HCT116 (cell line): ENCODE data around the gene ALDH8A1. TPM values are rescaled to one million over a fixed set of nuclear protein-coding genes. Genes with fewer than 3 reads are reported as not detected.

Experiments
- ATAC-seq: fragments of 200-7000 bp; cut with Tn5 transposase; 2 replicates; pipeline ENCODE4 v1.9.1; 2020; ENCODE audit warnings: mild to moderate bottlenecking, moderate library complexity
- BruUV-seq: library from RNA; stranded (reverse); fragments of 400-500 nt; replicated peaks from 2 replicates; lab custom pipeline; 2021; lab: Mats Ljungman, UMichigan
- CTCF ChIA-PET: fragments of 300-600 bp; sonication (Branson Sonifier 250); formaldehyde crosslinking; loops from one replicate; lab custom pipeline; 2021; ENCODE audit warnings: antibody characterized with exemption; lab: Charles Lee
- POLR2A ChIA-PET: fragments of 300-600, 350-600 bp; sonication (Branson Sonifier 250); formaldehyde crosslinking; loops from one replicate; lab custom pipeline; 2021; ENCODE audit warnings: antibody characterized with exemption; lab: Charles Lee
- RAD21 ChIA-PET, 2 experiments: fragments of 300-600 bp; sonication (Branson Sonifier 250); formaldehyde crosslinking; loops; one replicate each; lab custom pipeline; 2023; ENCODE audit warnings: low total read pairs in 2 of 2; ENCODE audit not compliant: uncharacterized antibody in 2 of 2, unreplicated experiment in 2 of 2, low non-redundant PET in 1 of 2; lab: Charles Lee
- DNase-seq: peaks from one replicate; pipeline ENCODE4 v3.0.0-alpha.2; 2010; ENCODE audit warnings: low read depth, low spot score
- H2AFZ ChIP-seq: fragments of 200-600 bp; shearing (Covaris generic), sonication (generic); 2 replicates; pipeline ENCODE4 v1.6.1; 2017; ENCODE audit warnings: low read depth, mixed run types, mixed read lengths, antibody characterized with exemption, low read length; ENCODE audit not compliant: poor library complexity, severe bottlenecking
- H3K27ac ChIP-seq: 2 replicates; pipeline ENCODE4 v1.5.1; 2012; ENCODE audit warnings: low read depth, low read length
- H3K27me3 ChIP-seq: fragments of 200-600 bp; sonication (generic); 2 replicates; pipeline ENCODE4 v1.6.1; 2016; ENCODE audit warnings: mixed run types, low read length, mixed read lengths; ENCODE audit not compliant: insufficient read depth
- H3K36me3 ChIP-seq, 2 experiments: fragments of 200-500 bp in 1 of 2; fragments of 200-600 bp in 1 of 2; sonication (Bioruptor generic) in 1 of 2; sonication (generic) in 1 of 2; 2 replicates each; pipeline versions ENCODE4 v1.5.1 to v1.6.1; 2014 to 2016; ENCODE audit warnings: low read length in 2 of 2, inconsistent platforms in 1 of 2, mixed read lengths in 1 of 2, mixed run types in 1 of 2; ENCODE audit not compliant: insufficient read depth in 2 of 2, control insufficient read depth in 1 of 2
- H3K4me1 ChIP-seq, 2 experiments: fragments of 200-600 bp in 1 of 2; sonication (generic) in 1 of 2; 2 replicates each; pipeline versions ENCODE4 v1.5.1 to v1.6.1; 2012 to 2017; ENCODE audit warnings: low read length in 2 of 2, inconsistent platforms in 1 of 2, mild to moderate bottlenecking in 1 of 2, mixed read lengths in 1 of 2, mixed run types in 1 of 2, moderate library complexity in 1 of 2; ENCODE audit not compliant: insufficient read depth in 2 of 2, control insufficient read depth in 1 of 2
- H3K4me2 ChIP-seq: fragments of 200-600 bp; sonication (generic); 2 replicates; pipeline ENCODE4 v1.6.1; 2017; ENCODE audit warnings: mixed run types, low read length, mixed read lengths
- H3K4me3 ChIP-seq, 2 experiments: fragments of 200-600 bp in 1 of 2; sonication (generic) in 1 of 2; replicated peaks in 1 of 2; 2 replicates each; pipeline ENCODE4 v1.5.1; 2011 to 2016; ENCODE audit warnings: low read length in 2 of 2, control low read depth in 1 of 2, low read depth in 1 of 2, mild to moderate bottlenecking in 1 of 2, mixed read lengths in 1 of 2, mixed run types in 1 of 2
- H3K79me2 ChIP-seq: fragments of 200-600 bp; sonication (generic); 2 replicates; pipeline ENCODE4 v1.6.1; 2017; ENCODE audit warnings: mild to moderate bottlenecking, mixed run types, low read length, moderate library complexity, mixed read lengths; ENCODE audit not compliant: insufficient read depth
- H3K9ac ChIP-seq: fragments of 200-600 bp; sonication (generic); 2 replicates; pipeline ENCODE4 v1.6.1; 2016; ENCODE audit warnings: low read length, mixed read lengths
- H3K9me2 ChIP-seq: fragments of 200-600 bp; sonication (generic), shearing (Covaris generic); 2 replicates; pipeline ENCODE4 v1.6.1; 2017; ENCODE audit warnings: mixed run types, mild to moderate bottlenecking, moderate library complexity; ENCODE audit not compliant: insufficient read depth
- H3K9me3 ChIP-seq, 2 experiments: fragments of 200-500 bp in 1 of 2; fragments of 200-600 bp in 1 of 2; sonication (Bioruptor generic) in 1 of 2; sonication (generic) in 1 of 2; 2 replicates each; pipeline ENCODE4 v1.6.1; 2014 to 2017; ENCODE audit warnings: low read length in 2 of 2, mixed read lengths in 2 of 2, inconsistent platforms in 1 of 2, low read depth in 1 of 2, mild to moderate bottlenecking in 1 of 2, mixed run types in 1 of 2, moderate library complexity in 1 of 2; ENCODE audit not compliant: control insufficient read depth in 1 of 2, insufficient read depth in 1 of 2
- H4K20me1 ChIP-seq: fragments of 200-600 bp; sonication (generic), shearing (Covaris generic); 2 replicates; pipeline ENCODE4 v1.6.1; 2017; ENCODE audit warnings: mixed run types, mild to moderate bottlenecking, moderate library complexity; ENCODE audit not compliant: insufficient read depth
- CEBPB ChIP-seq: IDR thresholded peaks from 2 replicates; pipeline ENCODE4 v1.6.1; 2012; ENCODE audit warnings: low read depth
- CTCF ChIP-seq, 3 experiments: fragments of 200-600 bp in 1 of 3; sonication (generic) in 1 of 3; IDR thresholded peaks in 2 of 3; conservative IDR thresholded peaks in 1 of 3; 2 replicates each; pipeline ENCODE4 v1.5.1; 2012 to 2017; ENCODE audit warnings: low read depth in 2 of 3, low read length in 2 of 3, antibody characterized with exemption in 1 of 3, borderline replicate concordance in 1 of 3, control low read depth in 1 of 3, mild to moderate bottlenecking in 1 of 3, mixed read lengths in 1 of 3, mixed run types in 1 of 3, moderate library complexity in 1 of 3; ENCODE audit not compliant: insufficient read depth in 1 of 3
- EGR1 ChIP-seq: IDR thresholded peaks from 2 replicates; pipeline ENCODE4 v1.6.1; 2012; ENCODE audit warnings: low read depth
- EZH2 ChIP-seq: fragments of 200-600 bp; sonication (generic); IDR thresholded peaks from 2 replicates; pipeline ENCODE4 v1.6.1; 2017; ENCODE audit warnings: antibody characterized with exemption, mixed run types
- EZH2phosphoT487 ChIP-seq: fragments of 200-600 bp; IDR thresholded peaks from 2 replicates; pipeline ENCODE4 v1.6.1; 2018; ENCODE audit warnings: antibody characterized with exemption, borderline replicate concordance
- FOSL1 ChIP-seq: IDR thresholded peaks from 2 replicates; pipeline ENCODE4 v1.6.1; 2012; ENCODE audit warnings: low read depth
- JUND ChIP-seq: IDR thresholded peaks from 2 replicates; pipeline ENCODE4 v1.6.1; 2012
- MAX ChIP-seq: IDR thresholded peaks from 2 replicates; pipeline ENCODE4 v1.6.1; 2012
- POLR2A ChIP-seq: IDR thresholded peaks from 2 replicates; pipeline ENCODE4 v1.7.0; 2011; ENCODE audit warnings: borderline replicate concordance; ENCODE audit not compliant: insufficient read depth, insufficient read length; ENCODE audit errors: extremely low read depth
- POLR2AphosphoS5 ChIP-seq: IDR thresholded peaks from 2 replicates; pipeline ENCODE4 v1.6.1; 2011; ENCODE audit warnings: mild to moderate bottlenecking, low read depth, low read length, moderate library complexity
- SIN3A ChIP-seq: IDR thresholded peaks from 2 replicates; pipeline ENCODE4 v1.6.1; 2012; ENCODE audit warnings: low read depth
- SP1 ChIP-seq: IDR thresholded peaks from 2 replicates; pipeline ENCODE4 v1.6.1; 2012; ENCODE audit warnings: low read depth
- YY1 ChIP-seq: IDR thresholded peaks from 2 replicates; pipeline ENCODE4 v1.6.1; 2011; ENCODE audit warnings: low read length, low read depth, moderate library complexity, mild to moderate bottlenecking; ENCODE audit not compliant: insufficient replicate concordance; ENCODE audit errors: extremely low read depth
- ZBTB33 ChIP-seq: IDR thresholded peaks from 2 replicates; pipeline ENCODE4 v1.6.1; 2011; ENCODE audit warnings: mild to moderate bottlenecking, low read length, moderate library complexity; ENCODE audit not compliant: insufficient replicate concordance; ENCODE audit errors: extremely low read depth
- ZFX ChIP-seq: fragments of 450-650 bp; IDR thresholded peaks from 2 replicates; pipeline ENCODE4 v1.6.1; 2017
- ZNF274 ChIP-seq: fragments of 200-500 bp; sonication (Bioruptor generic); IDR thresholded peaks from 2 replicates; pipeline ENCODE4 v1.6.1; 2014; ENCODE audit warnings: mild to moderate bottlenecking, low read depth, low read length, inconsistent platforms
- intact Hi-C: fragments of 100-400 bp; cut with micrococcal nuclease; formaldehyde crosslinking; loops from 2 replicates; pipeline ENCODE4 v1.10.0; 2022
- total RNA-seq: library from RNA; stranded (reverse); gene quantifications from one replicate; pipeline ENCODE4 v1.2.1, GENCODE V29; 2021; ENCODE audit not compliant: unreplicated experiment
- TF ChIP-seq, protein P1 (sequence below): IDR thresholded peaks from 2 replicates; pipeline ENCODE4 v1.6.1; 2012; ENCODE audit warnings: low read depth
- TF ChIP-seq, protein P2 (sequence below): IDR thresholded peaks from 2 replicates; pipeline ENCODE4 v1.6.1; 2012

Gene ALDH8A1
- total RNA-seq, 1 experiment from 2014 or later, result 1.4 TPM

DNA sequence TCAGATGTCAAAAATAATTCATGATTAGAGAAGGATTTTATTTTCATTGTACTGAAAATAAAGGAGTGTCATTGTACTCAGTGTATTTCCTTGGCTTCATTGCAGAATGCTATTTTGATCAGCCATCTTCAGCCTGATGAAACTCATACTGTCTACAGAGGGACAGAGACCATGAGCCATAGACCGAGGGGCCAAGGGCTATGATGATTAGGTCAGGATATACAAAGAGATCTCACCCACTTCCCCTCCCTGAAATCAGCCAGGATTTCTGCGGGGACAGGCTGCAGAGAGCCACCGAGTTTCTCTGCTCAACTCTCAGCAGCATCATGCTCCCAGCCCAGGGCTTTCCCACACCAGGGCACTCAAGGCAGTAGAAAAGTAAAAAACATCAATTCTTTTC, 47.0 kb downstream of the ALDH8A1 start (continued):
- no peak for TF ChIP-seq ZBTB33
- no peak for TF ChIP-seq ZFX

GRCh38 chr6:134902074-134902861, 47.6 kb downstream of the ALDH8A1 start:
- ChIA-PET CTCF (no interaction called here), RAD21 (no interaction called here), POLR2A (no interaction called here)
- Histone ChIP-seq H3K9me2 (no peaks in the 10 kb centered on the region), H3K4me1 (no peaks in the 10 kb centered on the region), H3K9ac (no peak overlapping the region), H3K79me2 (no peaks in the 10 kb centered on the region), H3K27me3 (no peaks in the 10 kb centered on the region), H3K4me2 (no peak overlapping the region), H2AFZ (no peak overlapping the region), H3K9me3 (no peaks in the 10 kb centered on the region), H3K27ac (no peak overlapping the region), H4K20me1 (no peaks in the 10 kb centered on the region), H3K4me3 (no peak overlapping the region), H3K36me3 (no peaks in the 10 kb centered on the region)
- DNase-seq, result no peak
- intact Hi-C loops, result no loop called here
- no peak for ATAC-seq
- no TSS peak for BruUV-seq
- TF ChIP-seq CTCF (IDR thresholded peaks at IDR 0.05 in 2 of 3, conservative IDR thresholded peaks at IDR 0.05 in 1 of 3; ENCODE audit: borderline replicate concordance in 1 of 3, insufficient read depth in 1 of 3, low read depth in 2 of 3, low read length in 2 of 3), result no peak
- TF ChIP-seq JUND, result no peak
- no peak for TF ChIP-seq SIN3A
- no peak for TF ChIP-seq ZFX
- TF ChIP-seq EZH2, result no peak
- no peak for TF ChIP-seq MAX
- no peak for TF ChIP-seq EZH2phosphoT487
- TF ChIP-seq, protein P1, sequence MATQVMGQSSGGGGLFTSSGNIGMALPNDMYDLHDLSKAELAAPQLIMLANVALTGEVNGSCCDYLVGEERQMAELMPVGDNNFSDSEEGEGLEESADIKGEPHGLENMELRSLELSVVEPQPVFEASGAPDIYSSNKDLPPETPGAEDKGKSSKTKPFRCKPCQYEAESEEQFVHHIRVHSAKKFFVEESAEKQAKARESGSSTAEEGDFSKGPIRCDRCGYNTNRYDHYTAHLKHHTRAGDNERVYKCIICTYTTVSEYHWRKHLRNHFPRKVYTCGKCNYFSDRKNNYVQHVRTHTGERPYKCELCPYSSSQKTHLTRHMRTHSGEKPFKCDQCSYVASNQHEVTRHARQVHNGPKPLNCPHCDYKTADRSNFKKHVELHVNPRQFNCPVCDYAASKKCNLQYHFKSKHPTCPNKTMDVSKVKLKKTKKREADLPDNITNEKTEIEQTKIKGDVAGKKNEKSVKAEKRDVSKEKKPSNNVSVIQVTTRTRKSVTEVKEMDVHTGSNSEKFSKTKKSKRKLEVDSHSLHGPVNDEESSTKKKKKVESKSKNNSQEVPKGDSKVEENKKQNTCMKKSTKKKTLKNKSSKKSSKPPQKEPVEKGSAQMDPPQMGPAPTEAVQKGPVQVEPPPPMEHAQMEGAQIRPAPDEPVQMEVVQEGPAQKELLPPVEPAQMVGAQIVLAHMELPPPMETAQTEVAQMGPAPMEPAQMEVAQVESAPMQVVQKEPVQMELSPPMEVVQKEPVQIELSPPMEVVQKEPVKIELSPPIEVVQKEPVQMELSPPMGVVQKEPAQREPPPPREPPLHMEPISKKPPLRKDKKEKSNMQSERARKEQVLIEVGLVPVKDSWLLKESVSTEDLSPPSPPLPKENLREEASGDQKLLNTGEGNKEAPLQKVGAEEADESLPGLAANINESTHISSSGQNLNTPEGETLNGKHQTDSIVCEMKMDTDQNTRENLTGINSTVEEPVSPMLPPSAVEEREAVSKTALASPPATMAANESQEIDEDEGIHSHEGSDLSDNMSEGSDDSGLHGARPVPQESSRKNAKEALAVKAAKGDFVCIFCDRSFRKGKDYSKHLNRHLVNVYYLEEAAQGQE, result no peak
- no peak for TF ChIP-seq CEBPB
- TF ChIP-seq, protein P2, sequence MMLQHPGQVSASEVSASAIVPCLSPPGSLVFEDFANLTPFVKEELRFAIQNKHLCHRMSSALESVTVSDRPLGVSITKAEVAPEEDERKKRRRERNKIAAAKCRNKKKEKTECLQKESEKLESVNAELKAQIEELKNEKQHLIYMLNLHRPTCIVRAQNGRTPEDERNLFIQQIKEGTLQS, result no peak
- no peak for TF ChIP-seq ZNF274
- no peak for TF ChIP-seq POLR2A
- no peak for TF ChIP-seq FOSL1
- TF ChIP-seq YY1, result no peak
- TF ChIP-seq SP1, result no peak
- no peak for TF ChIP-seq POLR2AphosphoS5
- TF ChIP-seq EGR1, result no peak
